ENCODE data around the gene DIP2C. TPM values are rescaled to one million over a fixed set of nuclear protein-coding genes. Genes with fewer than 3 reads are reported as not detected.
A peak's percentile ranks its signal among the peaks of the same experiment; 100 is the strongest.

The DIP2C gene
- total RNA-seq, 1 donor from 2014 or later, result 1.6 TPM

DNA sequence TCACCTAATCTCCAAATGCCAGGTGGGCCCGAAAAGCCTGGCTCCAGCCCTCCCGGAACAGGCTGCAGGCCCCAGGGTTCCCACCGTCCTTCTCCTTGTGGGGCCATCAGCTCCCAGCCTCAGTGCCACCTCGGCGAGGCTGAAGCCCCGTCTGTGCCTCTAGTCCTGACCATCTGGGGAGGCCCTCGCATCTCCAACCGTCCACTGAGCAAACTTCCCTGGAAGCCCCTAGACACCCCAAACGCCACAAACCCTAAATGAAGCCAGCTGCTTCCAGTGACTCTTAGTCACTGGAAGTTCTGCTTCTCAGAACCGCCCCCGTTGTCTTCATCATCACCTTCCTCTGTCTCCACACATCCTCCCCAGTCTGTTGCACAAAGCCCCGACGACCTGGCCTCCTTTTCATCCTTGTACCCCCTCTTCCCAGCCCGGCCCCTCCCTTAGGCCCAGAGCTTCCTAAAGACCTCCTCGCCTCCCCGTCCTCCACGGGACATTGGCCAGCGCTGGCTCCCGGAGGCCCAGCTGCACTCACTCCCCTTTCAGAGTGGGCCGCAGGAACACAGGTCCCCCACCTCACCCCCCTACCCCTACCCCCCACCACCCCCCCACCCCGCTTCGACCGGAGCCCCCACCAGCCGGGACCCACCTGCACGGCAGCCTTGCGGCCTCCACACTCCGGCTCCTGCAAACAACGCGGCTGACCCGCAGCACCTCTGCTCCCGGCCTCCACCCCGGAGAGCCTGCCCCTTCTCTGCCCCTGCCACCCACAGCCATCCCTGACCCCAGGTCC lies 1.1 kb upstream of the DIP2C start:
- peaks cover 16% of the 10 kb centered on the region for H3K27me3 Mint-ChIP-seq (ENCODE audit: insufficient read depth)
- H3K4me1 Mint-ChIP-seq (ENCODE audit: low read depth), result no peaks in the 10 kb centered on the region
- no peak overlapping the region for H3K27ac Mint-ChIP-seq
- DNase-seq (ENCODE audit: low spot score), result no peak
- intact Hi-C loops (cut with micrococcal nuclease), result no loop called here
- H3K4me3 Mint-ChIP-seq, result peak overlapping the region; percentile 52
- H3K9me3 Mint-ChIP-seq, result no peaks in the 10 kb centered on the region
- H3K36me3 Mint-ChIP-seq (ENCODE audit: low read depth), result no peaks in the 10 kb centered on the region

DNA sequence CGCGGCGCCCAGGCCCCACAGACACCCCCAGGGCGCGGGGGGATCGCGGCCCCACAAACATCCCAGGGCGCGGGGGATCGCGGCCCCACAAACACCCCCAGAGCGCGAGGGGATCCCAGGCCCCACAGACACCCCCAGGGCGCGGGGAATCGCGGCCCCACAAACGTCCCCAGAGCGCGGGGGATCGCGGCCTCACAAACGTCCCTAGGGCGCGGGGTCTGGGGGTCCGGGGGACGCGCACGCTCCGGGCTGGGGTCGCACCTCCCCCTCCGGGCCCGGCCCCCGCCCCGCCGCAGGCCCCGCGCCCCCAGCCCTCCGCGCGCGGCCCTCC lies 382 bp downstream of the DIP2C start:
- Mint-ChIP-seq H3K4me3 (no peak overlapping the region), H3K9me3 (no peaks in the 10 kb centered on the region), H3K36me3 (ENCODE audit: low read depth) (no peaks in the 10 kb centered on the region), H3K27me3 (ENCODE audit: insufficient read depth) (peaks cover 15% of the 10 kb centered on the region), H3K4me1 (ENCODE audit: low read depth) (no peaks in the 10 kb centered on the region), H3K27ac (no peak overlapping the region)
- DNase-seq (ENCODE audit: low spot score), result no peak
- intact Hi-C loops (cut with micrococcal nuclease), result no loop called here

DNA sequence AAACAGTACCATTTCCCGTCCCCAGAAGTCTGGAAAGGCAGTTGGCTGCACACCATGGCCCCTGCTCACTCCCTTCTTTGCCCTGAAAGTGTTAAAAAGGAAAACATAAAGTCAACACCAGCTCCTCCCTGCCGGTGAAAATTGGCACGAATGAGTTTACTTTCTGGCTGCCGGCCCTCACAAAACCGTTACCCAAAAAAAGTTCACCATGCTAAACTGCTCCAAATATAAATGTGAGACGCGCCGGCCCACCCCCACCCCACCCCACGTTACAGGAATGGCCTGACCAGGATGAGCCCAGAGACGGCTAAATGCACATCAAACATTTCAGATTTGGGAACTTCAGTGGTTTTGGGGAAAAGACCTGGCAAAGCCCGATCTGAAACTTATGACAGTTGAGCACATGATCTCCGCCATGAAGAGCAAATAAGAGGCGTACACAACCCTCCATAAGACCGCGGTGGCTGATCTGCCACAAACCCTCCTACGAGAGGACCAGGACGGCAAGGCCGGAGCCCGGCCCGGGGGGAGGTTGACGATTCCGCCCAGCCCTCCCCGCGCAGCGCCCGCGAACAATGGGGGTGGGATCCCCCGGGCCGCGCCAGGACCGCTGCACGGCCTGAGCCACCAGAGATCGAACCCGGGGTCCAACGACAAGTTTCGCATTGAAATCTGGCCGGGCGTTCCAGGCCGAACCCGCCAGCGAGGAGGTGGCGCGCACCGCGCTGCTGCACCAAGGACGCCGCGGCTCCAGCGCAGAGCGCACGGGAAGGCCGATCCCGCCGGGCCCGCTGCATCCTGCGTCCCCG lies 952 bp downstream of the DIP2C start:
- Mint-ChIP-seq H3K36me3 (ENCODE audit: low read depth) (no peaks in the 10 kb centered on the region), H3K4me3 (no peak overlapping the region), H3K27ac (no peak overlapping the region), H3K4me1 (ENCODE audit: low read depth) (no peaks in the 10 kb centered on the region), H3K9me3 (no peaks in the 10 kb centered on the region), H3K27me3 (ENCODE audit: insufficient read depth) (peaks cover 14% of the 10 kb centered on the region)
- no peak for DNase-seq (ENCODE audit: low spot score)
- intact Hi-C loops (cut with micrococcal nuclease), result no loop called here

DNA sequence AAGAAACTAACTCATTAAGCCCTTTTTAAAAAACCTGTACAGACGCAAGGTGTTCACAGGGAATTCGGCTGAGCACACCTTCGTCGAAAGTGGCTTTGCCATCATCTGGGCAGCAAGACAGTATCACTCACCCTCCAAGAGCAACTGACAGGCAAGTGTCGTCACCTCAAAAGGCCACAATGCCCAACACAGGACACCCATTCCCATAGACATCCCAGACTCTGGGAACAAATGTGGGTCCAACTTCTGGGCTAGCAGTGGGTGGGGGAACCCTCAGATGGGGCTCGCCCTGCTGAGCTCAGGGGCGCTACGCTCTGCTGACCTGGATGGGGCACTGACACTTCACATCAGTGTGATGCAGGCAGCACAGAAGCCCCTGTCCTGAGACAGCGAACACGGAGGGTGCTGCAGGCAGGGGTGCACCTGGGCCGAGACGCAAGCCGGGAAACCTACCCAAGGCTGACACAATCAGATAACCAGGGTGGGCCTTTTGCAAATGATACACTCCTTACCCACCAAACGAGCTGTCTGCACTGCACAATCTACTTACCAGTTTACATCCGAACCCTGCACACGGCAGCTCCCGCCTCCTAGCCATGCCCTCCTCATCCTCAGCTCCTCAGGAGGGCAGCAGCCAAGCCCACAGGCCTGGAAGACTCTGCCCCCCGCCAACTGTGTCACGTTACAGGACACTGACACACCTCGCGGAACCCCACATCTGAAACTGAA lies 1.7 kb downstream of the DIP2C start:
- Mint-ChIP-seq H3K27me3 (ENCODE audit: insufficient read depth) (peaks cover 13% of the 10 kb centered on the region), H3K4me3 (no peak overlapping the region)

DNA sequence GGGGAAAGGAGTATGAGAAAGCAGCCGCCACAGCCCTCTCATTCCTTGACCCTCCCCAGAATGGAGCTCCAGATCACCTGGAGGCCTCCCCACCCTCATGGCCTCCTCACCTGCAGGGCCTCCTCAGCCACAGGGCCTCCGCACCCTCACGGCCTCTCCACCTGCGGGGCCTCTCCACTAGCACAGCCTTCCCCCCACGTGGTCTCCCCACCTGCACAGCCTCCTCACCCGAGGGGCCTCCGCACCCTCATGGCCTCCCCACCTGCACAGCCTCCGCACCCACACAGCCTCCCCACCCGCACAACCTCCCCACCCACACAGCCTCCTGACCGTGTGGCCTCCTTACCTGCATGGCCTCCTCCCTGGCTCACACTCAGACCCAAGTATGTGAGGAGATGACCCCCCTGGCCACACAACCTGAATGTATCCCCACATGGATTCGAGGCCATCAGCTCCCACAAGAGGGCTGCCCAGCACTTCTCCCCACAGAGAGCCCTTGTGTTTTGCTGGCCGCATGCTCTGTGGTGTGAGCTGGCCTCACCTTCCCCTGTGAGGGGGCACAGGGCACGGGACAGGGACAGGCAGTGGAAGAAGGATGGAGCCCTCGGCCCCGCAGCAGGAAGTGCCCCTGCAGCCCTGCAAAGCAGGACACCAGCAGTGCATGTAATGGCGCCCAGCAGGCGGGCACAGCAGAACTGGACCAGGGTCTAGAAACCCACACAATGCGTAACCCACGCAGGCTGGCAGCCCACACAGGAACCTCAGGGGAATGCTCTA lies 3.1 kb downstream of the DIP2C start:
- DNase-seq (ENCODE audit: low spot score), result no peak
- Mint-ChIP-seq H3K4me3 (no peak overlapping the region), H3K27ac (no peak overlapping the region), H3K27me3 (ENCODE audit: insufficient read depth) (peaks cover 11% of the 10 kb centered on the region), H3K36me3 (ENCODE audit: low read depth) (no peaks in the 10 kb centered on the region), H3K9me3 (no peaks in the 10 kb centered on the region), H3K4me1 (ENCODE audit: low read depth) (no peaks in the 10 kb centered on the region)
- intact Hi-C loops (cut with micrococcal nuclease), result no loop called here

More for the DNA sequence above, 1.7 kb downstream of the DIP2C start:
- Mint-ChIP-seq H3K9me3 (no peaks in the 10 kb centered on the region), H3K4me1 (ENCODE audit: low read depth) (no peaks in the 10 kb centered on the region), H3K27ac (no peak overlapping the region), H3K36me3 (ENCODE audit: low read depth) (no peaks in the 10 kb centered on the region)
- no peak for DNase-seq (ENCODE audit: low spot score)
- intact Hi-C loops (cut with micrococcal nuclease), result no loop called here

DNA sequence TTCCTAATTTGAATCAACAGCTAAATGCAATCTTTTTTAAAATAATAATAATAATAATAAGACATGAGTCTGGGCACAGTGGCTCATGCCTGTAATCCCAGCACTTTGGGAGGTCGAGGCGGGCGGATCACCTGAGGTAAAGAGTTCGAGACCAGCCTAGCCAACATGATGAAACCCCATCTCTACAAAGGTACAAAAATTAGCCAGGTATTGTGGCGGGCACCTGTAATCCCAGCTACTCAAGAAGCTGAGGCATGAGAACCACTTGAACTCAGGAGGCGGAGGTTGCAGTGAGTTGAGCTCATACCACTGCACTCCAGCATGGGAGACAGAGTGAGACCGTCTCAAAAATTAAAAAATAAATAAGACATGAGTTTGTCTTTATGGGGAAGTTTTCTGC lies 3.9 kb downstream of the DIP2C start:
- no peak overlapping the region for H3K27ac Mint-ChIP-seq
- no peaks in the 10 kb centered on the region for H3K4me1 Mint-ChIP-seq (ENCODE audit: low read depth)
- intact Hi-C loops (cut with micrococcal nuclease), result no loop called here
- H3K36me3 Mint-ChIP-seq (ENCODE audit: low read depth), result no peaks in the 10 kb centered on the region
- no peak for DNase-seq (ENCODE audit: low spot score)
- H3K27me3 Mint-ChIP-seq (ENCODE audit: insufficient read depth), result peaks cover 9% of the 10 kb centered on the region
- H3K9me3 Mint-ChIP-seq, result no peaks in the 10 kb centered on the region
- H3K4me3 Mint-ChIP-seq, result no peak overlapping the region

DNA sequence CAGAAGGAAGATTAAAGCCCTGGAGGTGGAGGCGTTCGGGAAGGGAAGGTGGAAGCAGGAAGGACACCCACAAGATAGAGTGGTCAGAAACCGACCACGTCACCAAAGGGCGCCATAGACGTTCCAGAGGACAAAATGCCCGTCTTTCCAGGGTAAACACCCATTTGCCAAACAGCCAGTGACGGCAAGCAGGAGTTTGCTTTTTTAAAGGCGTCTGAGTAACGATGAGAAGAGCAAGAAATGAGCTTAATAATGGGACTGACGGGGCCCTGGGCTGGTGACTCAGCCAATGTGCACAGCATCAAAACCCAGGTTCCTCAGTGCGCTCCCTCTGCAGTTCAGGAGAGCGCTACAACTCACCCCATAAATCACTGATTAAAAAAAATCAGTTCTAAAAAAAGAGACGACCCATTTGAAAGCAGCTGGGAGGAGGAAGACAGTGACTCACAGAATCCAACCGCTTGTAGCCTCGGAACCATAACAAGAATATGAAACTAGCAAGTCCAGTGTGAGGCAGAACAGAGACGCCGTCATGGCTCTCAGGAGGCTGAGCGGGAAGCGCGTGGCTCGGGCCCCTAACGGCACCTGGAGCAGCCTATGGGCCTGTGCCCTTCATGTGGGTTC lies 5.9 kb downstream of the DIP2C start:
- Mint-ChIP-seq H3K27ac (no peak overlapping the region), H3K36me3 (ENCODE audit: low read depth) (no peaks in the 10 kb centered on the region), H3K9me3 (no peaks in the 10 kb centered on the region), H3K4me1 (ENCODE audit: low read depth) (no peaks in the 10 kb centered on the region), H3K4me3 (no peak overlapping the region), H3K27me3 (ENCODE audit: insufficient read depth) (peaks cover 6% of the 10 kb centered on the region)
- no peak for DNase-seq (ENCODE audit: low spot score)
- intact Hi-C loops (cut with micrococcal nuclease), result no loop called here

DNA sequence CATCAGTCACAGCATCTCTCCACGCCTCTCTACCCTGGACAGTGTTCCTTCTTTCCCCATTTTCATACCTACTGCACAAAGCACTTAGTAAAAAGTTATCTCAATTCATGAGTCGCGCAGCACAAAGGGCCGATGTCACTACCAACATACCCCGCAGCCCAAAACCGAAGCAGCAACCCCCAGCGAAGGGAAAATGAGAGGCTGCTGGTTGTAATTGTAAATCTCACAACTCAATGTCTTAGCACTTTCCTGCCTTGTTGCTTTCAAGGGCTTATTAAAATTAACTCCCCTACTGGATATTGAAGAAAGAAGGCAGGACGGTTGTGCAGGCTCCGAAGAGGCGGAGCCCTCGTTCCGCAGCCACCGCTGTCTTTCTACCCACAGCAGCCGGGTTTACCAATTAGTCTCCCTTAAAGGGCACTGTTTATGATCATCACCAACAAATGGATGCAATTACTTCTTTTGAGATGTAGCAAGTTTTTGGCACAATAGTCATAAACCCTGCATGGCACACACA lies 6.5 kb downstream of the DIP2C start:
- no peak overlapping the region for H3K4me3 Mint-ChIP-seq
- no peak for DNase-seq (ENCODE audit: low spot score)
- no peaks in the 10 kb centered on the region for H3K36me3 Mint-ChIP-seq (ENCODE audit: low read depth)
- no peaks in the 10 kb centered on the region for H3K4me1 Mint-ChIP-seq (ENCODE audit: low read depth)
- H3K27me3 Mint-ChIP-seq (ENCODE audit: insufficient read depth), result peaks cover 4% of the 10 kb centered on the region
- H3K27ac Mint-ChIP-seq, result no peak overlapping the region
- H3K9me3 Mint-ChIP-seq, result no peaks in the 10 kb centered on the region
- intact Hi-C loops (cut with micrococcal nuclease), result no loop called here

DNA sequence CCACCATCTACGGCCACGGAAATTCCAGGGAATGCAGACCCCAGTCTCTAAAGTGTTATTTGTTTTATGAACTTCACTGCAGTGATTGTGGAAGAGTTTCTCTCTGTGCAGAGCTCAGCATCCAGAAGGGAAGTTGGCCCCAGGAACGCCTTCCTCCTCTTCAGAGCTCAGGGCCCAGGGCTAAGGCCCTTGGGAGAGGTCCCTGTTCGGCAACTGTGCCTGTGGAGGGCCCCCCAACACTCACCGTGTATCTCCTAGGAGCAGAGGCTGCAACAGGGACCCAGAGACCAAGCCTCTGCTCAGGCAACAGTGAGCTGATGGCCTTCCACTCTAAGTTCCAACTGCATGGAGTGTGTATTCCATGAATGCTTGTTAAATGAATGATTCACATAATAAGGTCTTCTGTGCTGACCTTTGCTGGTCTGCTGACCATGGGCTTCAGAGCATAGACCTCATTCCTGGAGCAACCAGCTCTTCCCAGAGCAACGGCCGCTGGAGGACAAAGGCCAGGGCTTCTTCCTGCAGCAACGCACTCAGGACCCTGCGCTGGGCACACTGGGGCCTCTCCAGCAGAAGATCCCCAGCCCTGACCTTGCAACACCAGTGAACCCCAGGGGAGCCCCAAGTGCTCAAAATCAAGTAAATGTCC lies 7.7 kb downstream of the DIP2C start:
- intact Hi-C loops (cut with micrococcal nuclease), result no loop called here
- no peak for DNase-seq (ENCODE audit: low spot score)
- Mint-ChIP-seq H3K27me3 (ENCODE audit: insufficient read depth) (no peaks in the 10 kb centered on the region), H3K4me1 (ENCODE audit: low read depth) (no peaks in the 10 kb centered on the region), H3K4me3 (no peak overlapping the region), H3K36me3 (ENCODE audit: low read depth) (no peaks in the 10 kb centered on the region), H3K27ac (no peak overlapping the region), H3K9me3 (no peaks in the 10 kb centered on the region)

DNA sequence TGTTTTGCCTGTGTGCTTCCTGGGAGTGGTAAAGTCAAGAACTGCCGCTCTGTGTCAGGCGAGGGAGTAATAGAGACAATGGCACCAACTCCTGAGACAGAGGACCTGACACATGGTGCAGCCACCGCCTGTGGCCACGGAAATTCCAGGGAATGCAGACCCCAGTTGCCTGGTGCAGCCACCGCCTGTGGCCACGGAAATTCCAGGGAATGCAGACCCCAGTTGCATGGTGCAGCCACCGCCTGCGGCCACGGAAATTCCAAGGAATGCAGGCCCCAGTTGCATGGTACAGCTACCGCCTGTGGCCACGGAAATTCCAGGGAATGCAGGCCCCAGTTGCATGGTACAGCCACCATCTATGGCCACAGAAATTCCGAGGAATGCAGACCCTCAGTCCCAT lies 8.7 kb downstream of the DIP2C start:
- no peak overlapping the region for H3K4me3 Mint-ChIP-seq
- H3K4me1 Mint-ChIP-seq (ENCODE audit: low read depth), result peaks cover 6% of the 10 kb centered on the region
- H3K27ac Mint-ChIP-seq, result no peak overlapping the region
- H3K27me3 Mint-ChIP-seq (ENCODE audit: insufficient read depth), result peaks cover 5% of the 10 kb centered on the region
- H3K9me3 Mint-ChIP-seq, result no peaks in the 10 kb centered on the region
- no peak for DNase-seq (ENCODE audit: low spot score)
- intact Hi-C loops (cut with micrococcal nuclease), result no loop called here
- H3K36me3 Mint-ChIP-seq (ENCODE audit: low read depth), result no peaks in the 10 kb centered on the region

DNA sequence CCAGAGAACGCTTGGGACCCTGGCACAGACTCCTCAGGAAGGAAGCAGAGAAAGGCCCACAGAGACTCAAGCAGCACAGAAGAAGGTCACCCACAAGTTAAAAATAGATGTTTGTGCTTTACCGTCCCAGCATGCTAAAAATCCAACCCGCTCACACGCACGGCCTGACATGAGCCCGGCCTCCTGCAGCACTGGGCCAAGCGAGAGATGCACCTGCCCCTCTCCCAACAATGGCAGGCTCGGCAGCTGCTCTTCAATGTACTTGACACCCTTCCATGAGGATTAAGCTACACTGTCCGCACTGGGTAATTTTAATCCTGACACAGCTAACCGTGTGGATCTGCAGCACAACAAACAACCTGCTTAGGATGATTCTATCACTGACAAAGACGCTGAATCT lies 9.3 kb downstream of the DIP2C start:
- no peak overlapping the region for H3K4me3 Mint-ChIP-seq
- intact Hi-C loops (cut with micrococcal nuclease), result no loop called here
- DNase-seq (ENCODE audit: low spot score), result no peak
- peaks cover 5% of the 10 kb centered on the region for H3K27me3 Mint-ChIP-seq (ENCODE audit: insufficient read depth)
- H3K4me1 Mint-ChIP-seq (ENCODE audit: low read depth), result peaks cover 6% of the 10 kb centered on the region
- no peak overlapping the region for H3K27ac Mint-ChIP-seq
- H3K9me3 Mint-ChIP-seq, result no peaks in the 10 kb centered on the region
- no peaks in the 10 kb centered on the region for H3K36me3 Mint-ChIP-seq (ENCODE audit: low read depth)

DNA sequence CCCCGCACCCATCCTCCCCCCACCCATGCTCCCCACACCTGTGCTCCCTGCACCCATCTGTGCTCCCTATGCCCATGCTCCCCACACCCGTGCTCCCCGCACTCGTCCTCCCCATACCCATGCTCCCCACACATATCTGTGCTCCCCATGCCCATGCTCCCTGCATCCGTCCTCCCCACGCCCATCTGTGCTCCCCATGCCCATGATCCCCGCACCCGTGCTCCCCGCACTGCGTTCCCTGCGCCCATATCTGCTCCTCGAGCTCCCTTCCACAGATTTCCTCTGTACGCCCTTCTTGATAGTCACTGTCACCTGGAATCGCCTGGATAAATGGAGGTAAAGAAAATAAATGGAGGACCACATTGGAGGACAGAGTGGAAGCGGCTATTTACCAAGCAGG lies 9.9 kb downstream of the DIP2C start:
- Mint-ChIP-seq H3K4me1 (ENCODE audit: low read depth) (peaks cover 6% of the 10 kb centered on the region), H3K9me3 (no peaks in the 10 kb centered on the region), H3K27ac (no peak overlapping the region), H3K4me3 (no peak overlapping the region), H3K27me3 (ENCODE audit: insufficient read depth) (peaks cover 5% of the 10 kb centered on the region), H3K36me3 (ENCODE audit: low read depth) (no peaks in the 10 kb centered on the region)
- DNase-seq (ENCODE audit: low spot score), result no peak
- intact Hi-C loops (cut with micrococcal nuclease), result no loop called here
